HFF-Myc (cell line): ENCODE measurements around the gene ERN1.

Experiments
- DNase-seq: peaks from one replicate; pipeline ENCODE4 v3.0.0-alpha.2; 2011; ENCODE audit warnings: low read depth; ENCODE audit errors: extremely low read depth
- H3K4me3 ChIP-seq: replicated peaks from 2 replicates; pipeline ENCODE4 v1.5.1; 2011; ENCODE audit warnings: low read depth, mild to moderate bottlenecking, control low read depth, low read length
- CTCF ChIP-seq: IDR thresholded peaks from 2 replicates; pipeline ENCODE4 v1.5.1; 2012; ENCODE audit warnings: mild to moderate bottlenecking, low read depth, low read length, control low read depth; ENCODE audit errors: missing control alignments

Gene ERN1

GRCh38 chr17:64077379-64077778 lies 52.6 kb downstream of the ERN1 start:
- H3K4me3 ChIP-seq: no peak overlapping the region

DNA sequence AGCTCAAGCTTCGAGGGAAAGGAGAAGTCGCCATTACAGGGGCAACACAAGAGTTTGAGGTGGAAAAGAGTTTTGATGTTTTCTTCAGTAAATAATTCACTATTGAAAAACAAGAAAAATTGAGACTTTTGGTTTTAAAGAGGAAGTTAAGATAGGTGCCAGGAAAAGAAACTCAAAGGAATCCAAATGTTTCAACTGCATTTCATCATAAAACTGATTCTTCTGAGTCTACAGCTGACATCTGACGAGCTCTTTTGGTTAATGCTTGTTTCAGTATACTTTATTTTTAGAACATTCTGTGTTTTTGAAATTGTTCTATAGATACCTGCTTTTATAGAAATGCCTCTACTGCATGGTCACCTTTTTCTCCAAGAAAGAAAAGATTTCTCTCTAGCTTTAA lies 54.0 kb downstream of the ERN1 start:
- H3K4me3 ChIP-seq: no peak overlapping the region
- DNase-seq: no peak
- TF ChIP-seq CTCF: no peak

More at GRCh38 chr17:64077379-64077778, 52.6 kb downstream of the ERN1 start:
- DNase-seq: no peak
- TF ChIP-seq CTCF: no peak

- no peak for TF ChIP-seq CTCF
- DNase-seq: no peak
- no peak overlapping the region for H3K4me3 ChIP-seq
Measured at GRCh38 chr17:64074704-64075426, 55.1 kb downstream of the ERN1 start.

DNA sequence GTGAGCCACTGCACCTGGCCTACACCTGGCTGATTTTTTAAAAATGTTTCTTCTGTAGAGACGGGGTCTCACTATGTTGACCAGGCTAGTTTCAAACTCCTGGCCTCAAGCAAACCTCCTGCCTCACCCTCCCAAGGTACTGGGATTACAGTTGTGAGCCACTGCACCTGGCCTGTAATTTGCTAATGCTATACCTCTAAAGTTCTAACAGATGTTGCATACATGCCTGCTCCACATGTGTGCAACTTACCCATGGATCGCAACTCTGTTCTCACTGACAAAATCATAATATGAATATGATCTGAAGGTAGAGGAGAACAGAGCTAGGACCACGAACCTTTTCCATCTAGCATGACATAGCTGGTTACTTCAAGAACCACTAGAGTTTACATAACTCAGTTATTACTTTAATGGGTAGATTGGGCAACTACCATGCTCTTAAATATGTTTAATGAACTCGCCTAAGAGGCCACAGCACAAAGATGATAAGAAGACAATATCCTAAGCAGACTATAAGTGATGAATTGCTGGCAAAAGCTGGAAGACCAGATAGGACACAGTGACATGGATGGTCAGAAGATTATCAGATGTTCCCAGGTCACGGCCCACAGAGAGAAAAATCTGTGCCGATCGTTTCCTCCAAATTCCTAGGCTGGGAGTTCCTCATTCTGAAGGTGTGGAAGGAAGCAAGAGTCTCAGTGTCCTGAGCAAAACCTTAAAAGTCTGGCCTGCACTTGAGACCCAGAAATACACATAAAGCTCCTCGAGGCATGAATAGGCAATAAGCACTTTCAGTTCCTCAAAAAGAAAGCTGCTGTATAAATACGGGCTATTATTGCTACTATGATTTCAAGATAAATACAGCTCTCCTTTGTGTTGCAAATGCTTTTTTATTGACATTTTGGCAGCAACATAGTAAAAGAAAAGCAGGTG lies 55.9 kb downstream of the ERN1 start:
- no peak for DNase-seq
- TF ChIP-seq CTCF: no peak
- no peak overlapping the region for H3K4me3 ChIP-seq

DNA sequence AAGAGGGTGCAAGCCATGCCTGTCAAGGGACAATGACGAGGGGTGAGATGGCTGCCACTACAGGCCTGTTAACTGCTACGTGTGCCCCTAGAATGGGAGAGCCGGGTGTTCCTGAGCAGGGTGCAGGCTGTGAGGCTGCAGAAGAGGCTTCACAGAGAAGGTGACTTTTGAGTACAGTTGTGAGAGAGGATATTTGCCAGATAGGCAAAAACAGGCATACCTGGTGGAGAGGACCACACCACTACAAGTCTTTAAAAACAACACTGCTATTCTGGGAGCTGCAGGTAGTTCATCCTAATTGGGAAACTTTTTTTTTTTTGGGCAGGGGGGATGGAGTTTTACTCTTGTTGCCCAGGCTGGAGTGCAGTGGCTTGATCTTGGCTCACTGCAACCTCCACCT lies 58.8 kb downstream of the ERN1 start:
- no peak for TF ChIP-seq CTCF
- DNase-seq: no peak
- no peak overlapping the region for H3K4me3 ChIP-seq

DNA sequence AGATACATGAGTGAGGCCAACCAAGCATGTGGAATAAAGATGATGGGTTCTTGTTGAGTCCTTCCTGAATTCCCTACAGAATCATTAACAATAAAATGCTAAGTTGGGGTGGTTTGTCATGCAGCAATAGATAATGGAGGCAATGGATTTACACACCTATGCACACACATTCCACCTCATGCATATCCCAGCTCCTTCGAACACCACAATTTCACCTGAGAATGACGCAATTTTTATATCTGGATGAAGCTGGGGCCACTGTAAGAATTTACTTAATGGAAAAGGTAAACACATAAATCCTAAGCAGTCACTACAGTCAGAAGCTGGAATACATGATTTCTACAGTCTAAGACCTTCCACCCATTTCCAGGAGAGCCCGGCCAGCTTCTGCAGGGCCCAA lies 59.7 kb downstream of the ERN1 start:
- no peak for DNase-seq
- no peak overlapping the region for H3K4me3 ChIP-seq
- no peak for TF ChIP-seq CTCF
